PC-3 (cell line): ENCODE results near the gene ZBED4. TPM values are rescaled to one million over a fixed set of nuclear protein-coding genes. Genes with fewer than 3 reads are reported as not detected.
A peak's percentile ranks its signal among the peaks of the same experiment; 100 is the strongest.

Experiments
- ATAC-seq: fragments of 200-7000 bp; cut with Tn5 transposase; 2 replicates; pipeline ENCODE4 v1.9.1; 2020; ENCODE audit warnings: mild to moderate bottlenecking, moderate library complexity
- BruUV-seq: library from RNA; stranded (reverse); fragments of 400-500 nt; replicated peaks from 2 replicates; lab custom pipeline; 2021; lab: Mats Ljungman, UMichigan
- CTCF ChIA-PET: fragments of 300-600 bp; sonication (Branson Sonifier 250); formaldehyde crosslinking; loops from one replicate; lab custom pipeline; 2022; ENCODE audit warnings: antibody characterized with exemption; lab: Charles Lee
- POLR2A ChIA-PET: fragments of 300-600 bp; sonication (Branson Sonifier 250); formaldehyde crosslinking; loops from one replicate; lab custom pipeline; 2022; ENCODE audit warnings: antibody characterized with exemption; ENCODE audit not compliant: unreplicated experiment; lab: Charles Lee
- DNase-seq: peaks from one replicate; pipeline ENCODE4 v3.0.0-alpha.2; 2015
- H2AFZ ChIP-seq: fragments of 300-600 bp; sonication (generic); 2 replicates; pipeline ENCODE4 v1.6.0; 2016; ENCODE audit warnings: antibody characterized with exemption, low read length
- H3F3A ChIP-seq: fragments of 300-600 bp; sonication (generic); one replicate; pipeline ENCODE4 v1.6.0; 2017; ENCODE audit warnings: antibody characterized with exemption, low read length, control low read depth, mild to moderate bottlenecking; ENCODE audit not compliant: unreplicated experiment
- H3K27ac ChIP-seq: fragments of 300-600 bp; sonication (generic); 2 replicates; pipeline ENCODE4 v1.5.1; 2016; ENCODE audit warnings: mild to moderate bottlenecking, low read length
- H3K27me3 ChIP-seq: fragments of 300-600 bp; sonication (generic); 2 replicates; pipeline ENCODE4 v1.6.1; 2016; ENCODE audit warnings: low read length, mixed read lengths
- H3K36me3 ChIP-seq: fragments of 300-600 bp; sonication (generic); 2 replicates; pipeline ENCODE4 v1.6.1; 2016; ENCODE audit warnings: low read depth, mixed run types, low read length, mixed read lengths
- H3K4me1 ChIP-seq: fragments of 300-600 bp; sonication (generic); 2 replicates; pipeline ENCODE4 v1.5.1; 2016; ENCODE audit warnings: low read length; ENCODE audit not compliant: insufficient read depth
- H3K4me2 ChIP-seq: fragments of 300-600 bp; sonication (generic); 2 replicates; pipeline ENCODE4 v1.6.0; 2016; ENCODE audit warnings: low read length
- H3K4me3 ChIP-seq: fragments of 300-600 bp; sonication (generic); 2 replicates; pipeline ENCODE4 v1.5.1; 2016; ENCODE audit warnings: mild to moderate bottlenecking, low read length, mixed read lengths
- H3K79me2 ChIP-seq: fragments of 300-600 bp; sonication (generic); 2 replicates; pipeline ENCODE4 v1.6.1; 2017; ENCODE audit warnings: low read length, mixed read lengths
- H3K9ac ChIP-seq: fragments of 300-600 bp; sonication (generic); 2 replicates; pipeline ENCODE4 v1.6.0; 2016; ENCODE audit warnings: mild to moderate bottlenecking, low read length
- H3K9me2 ChIP-seq: fragments of 300-600 bp; sonication (generic); replicated peaks from 2 replicates; pipeline ENCODE4 v1.6.1; 2016; ENCODE audit warnings: mixed run types, low read length, mixed read lengths
- H3K9me3 ChIP-seq: fragments of 300-600 bp; sonication (generic); 2 replicates; pipeline ENCODE4 v1.6.1; 2016; ENCODE audit warnings: low read length, mixed read lengths
- H4K20me1 ChIP-seq: fragments of 300-600 bp; sonication (generic); 2 replicates; pipeline ENCODE4 v1.6.1; 2016; ENCODE audit warnings: low read length, mixed read lengths
- EZH2 ChIP-seq: fragments of 300-600 bp; sonication (generic); IDR thresholded peaks from one replicate; pipeline ENCODE4 v1.6.1; 2017; ENCODE audit warnings: antibody characterized with exemption, mild to moderate bottlenecking, low read length; ENCODE audit not compliant: unreplicated experiment
- EZH2phosphoT487 ChIP-seq: fragments of 300-600 bp; sonication (generic); IDR thresholded peaks from 2 replicates; pipeline ENCODE4 v1.6.1; 2018; ENCODE audit warnings: mild to moderate bottlenecking, antibody characterized with exemption, low read length, borderline replicate concordance
- intact Hi-C: fragments of 100-400 bp; cut with micrococcal nuclease; formaldehyde crosslinking; loops from 2 replicates; pipeline ENCODE4 v1.9.0; 2023
- total RNA-seq: library from RNA; depleted of rRNA; stranded (reverse); fragments of >200 nt; gene quantifications from 2 replicates; pipeline ENCODE4 v1.2.3, GENCODE V29; 2014
- TF ChIP-seq, protein P1 (sequence below): fragments of 300-600 bp; sonication (generic); conservative IDR thresholded peaks from 2 replicates; pipeline ENCODE4 v1.5.1; 2017; ENCODE audit warnings: antibody characterized with exemption, low read depth, mild to moderate bottlenecking, low read length

ZBED4 gene
- total RNA-seq, 1 experiment from 2014 or later: 11.5 TPM

DNA sequence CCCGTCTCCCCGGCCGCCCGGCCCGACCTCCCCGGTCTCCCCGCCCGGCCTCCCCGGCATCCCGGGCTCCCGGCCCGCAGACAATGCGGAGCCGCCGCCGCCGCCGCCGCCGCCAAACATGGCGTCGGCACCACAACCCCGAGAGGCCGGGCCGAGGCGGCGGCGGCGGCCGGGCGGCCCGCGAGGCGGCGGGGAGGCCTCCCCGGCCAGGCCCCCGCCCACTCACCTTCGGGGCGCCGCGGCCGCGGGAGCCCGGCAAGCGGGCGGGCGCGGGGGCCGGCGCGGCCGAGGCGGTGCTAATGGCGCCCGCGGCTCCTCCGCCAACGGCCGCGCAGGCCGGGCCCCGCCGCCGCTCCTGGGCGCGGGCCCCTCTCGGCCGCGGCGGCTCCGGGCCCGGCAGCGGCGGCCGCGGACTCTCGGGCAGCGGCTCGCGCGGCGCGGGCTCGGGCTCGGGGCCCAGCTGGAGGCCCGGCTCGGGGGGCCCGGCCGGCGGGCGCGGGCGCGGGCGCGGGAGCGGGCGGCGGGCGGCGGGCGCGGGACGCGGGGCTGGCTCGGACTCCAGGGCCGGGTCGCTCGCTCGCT is 26.3 kb upstream of the ZBED4 start:
- no peaks in the 10 kb centered on the region for H3K27me3 ChIP-seq
- H3K9me3 ChIP-seq: no peaks in the 10 kb centered on the region
- BruUV-seq: no TSS peak
- no peaks in the 10 kb centered on the region for H3K9me2 ChIP-seq
- POLR2A ChIA-PET: no interaction called here
- H3K79me2 ChIP-seq: peaks cover 48% of the 10 kb centered on the region
- no peak for DNase-seq
- peak overlapping the region; percentile 91 for H3K9ac ChIP-seq
- peaks cover 17% of the 10 kb centered on the region for H3K4me1 ChIP-seq
- H3K36me3 ChIP-seq: peaks cover 9% of the 10 kb centered on the region; the same call in 1 of the 2 replicates
- no peak for TF ChIP-seq EZH2
- peak overlapping the region; percentile 95 for H3K4me3 ChIP-seq
- H2AFZ ChIP-seq: no peak overlapping the region
- intact Hi-C loops: loop anchor here (2.0 kb wide), 1 partner anchor 25 kb away; the partner anchor contains the start of gene ZBED4
- no peaks in the 10 kb centered on the region for H3F3A ChIP-seq
- peak overlapping the region; percentile 99; the same call in 1 of the 2 replicates for H3K4me2 ChIP-seq
- CTCF ChIA-PET: no interaction called here
- peak; percentile 13 for ATAC-seq
- H4K20me1 ChIP-seq: peaks cover 35% of the 10 kb centered on the region
- H3K27ac ChIP-seq: no peak overlapping the region

DNA sequence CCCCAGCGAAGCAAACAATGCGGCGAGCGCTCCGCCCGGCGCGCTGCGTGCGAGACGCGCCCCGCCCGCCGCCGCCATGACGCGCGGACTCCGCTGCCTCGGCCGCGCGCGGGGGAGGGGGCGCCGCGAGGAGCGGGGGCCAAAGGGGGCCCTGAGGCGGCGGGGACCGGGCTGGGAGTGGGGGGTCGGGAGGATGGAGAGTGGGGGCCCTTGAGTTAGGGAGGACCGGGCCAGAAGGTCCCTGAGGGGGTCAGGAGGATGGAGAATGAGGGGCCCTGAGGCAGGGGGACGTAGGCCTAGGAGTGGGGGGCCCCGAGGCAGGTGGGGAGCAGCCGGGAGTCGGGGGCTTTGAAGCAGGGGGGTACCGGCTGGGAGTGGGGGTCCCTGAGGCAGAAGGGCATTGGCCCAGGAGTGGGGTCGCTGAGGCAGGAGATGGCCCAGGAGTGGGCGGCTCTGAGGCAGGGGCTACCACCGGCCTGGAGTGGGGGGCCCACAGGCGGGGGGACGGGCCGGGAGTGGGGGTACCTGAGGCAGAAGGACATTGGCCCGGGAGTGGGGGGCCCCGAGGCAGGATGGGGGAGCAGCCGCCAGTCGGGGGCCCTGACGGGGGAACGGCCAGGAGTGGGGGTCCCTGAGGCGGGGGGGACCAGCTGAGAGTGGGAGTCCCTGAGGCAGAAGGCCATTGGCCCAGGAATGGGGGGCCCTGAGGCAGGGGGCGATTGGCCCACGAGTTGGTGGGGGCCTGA is 25.6 kb upstream of the ZBED4 start, which contains the start of gene BRD1:
Gene BRD1 (minus strand): TSS at position 21 of the 746 bp plus-strand sequence. CDS start 3,556 bp downstream, outside the sequence.
- peak within 1 kb of the TSS; percentile 95 for H3K4me3 ChIP-seq
- H3K4me1 ChIP-seq: peaks cover 17% of the 10 kb centered on the region
- peaks cover 4% of the 10 kb centered on the region; the same call in 1 of the 2 replicates for H3K36me3 ChIP-seq
- ATAC-seq (peak; percentile 70), DNase-seq (peak; percentile 67)
- H3K9ac ChIP-seq: peak within 1 kb of the TSS; percentile 91
- ChIA-PET CTCF (no interaction called here), POLR2A (no interaction called here)
- peak within 1 kb of the TSS; percentile 64 for H2AFZ ChIP-seq
- intact Hi-C loops: loop anchor here (2.0 kb wide), 1 partner anchor 25 kb away; the partner anchor contains the start of gene ZBED4
- peaks cover 35% of the 10 kb centered on the region for H4K20me1 ChIP-seq
- no peaks in the 10 kb centered on the region for H3K9me3 ChIP-seq
- H3K4me2 ChIP-seq: peak within 1 kb of the TSS; percentile 99
- H3K27ac ChIP-seq: no peak within 1 kb of the TSS
- no peaks in the 10 kb centered on the region for H3K27me3 ChIP-seq
- no peaks in the 10 kb centered on the region for H3F3A ChIP-seq
- H3K9me2 ChIP-seq: no peaks in the 10 kb centered on the region
- no TSS peak for BruUV-seq
- H3K79me2 ChIP-seq: peaks cover 41% of the 10 kb centered on the region
- TF ChIP-seq, protein P1, sequence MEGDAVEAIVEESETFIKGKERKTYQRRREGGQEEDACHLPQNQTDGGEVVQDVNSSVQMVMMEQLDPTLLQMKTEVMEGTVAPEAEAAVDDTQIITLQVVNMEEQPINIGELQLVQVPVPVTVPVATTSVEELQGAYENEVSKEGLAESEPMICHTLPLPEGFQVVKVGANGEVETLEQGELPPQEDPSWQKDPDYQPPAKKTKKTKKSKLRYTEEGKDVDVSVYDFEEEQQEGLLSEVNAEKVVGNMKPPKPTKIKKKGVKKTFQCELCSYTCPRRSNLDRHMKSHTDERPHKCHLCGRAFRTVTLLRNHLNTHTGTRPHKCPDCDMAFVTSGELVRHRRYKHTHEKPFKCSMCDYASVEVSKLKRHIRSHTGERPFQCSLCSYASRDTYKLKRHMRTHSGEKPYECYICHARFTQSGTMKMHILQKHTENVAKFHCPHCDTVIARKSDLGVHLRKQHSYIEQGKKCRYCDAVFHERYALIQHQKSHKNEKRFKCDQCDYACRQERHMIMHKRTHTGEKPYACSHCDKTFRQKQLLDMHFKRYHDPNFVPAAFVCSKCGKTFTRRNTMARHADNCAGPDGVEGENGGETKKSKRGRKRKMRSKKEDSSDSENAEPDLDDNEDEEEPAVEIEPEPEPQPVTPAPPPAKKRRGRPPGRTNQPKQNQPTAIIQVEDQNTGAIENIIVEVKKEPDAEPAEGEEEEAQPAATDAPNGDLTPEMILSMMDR: no peak
- TF ChIP-seq EZH2phosphoT487 (no peak), EZH2 (no peak)

DNA sequence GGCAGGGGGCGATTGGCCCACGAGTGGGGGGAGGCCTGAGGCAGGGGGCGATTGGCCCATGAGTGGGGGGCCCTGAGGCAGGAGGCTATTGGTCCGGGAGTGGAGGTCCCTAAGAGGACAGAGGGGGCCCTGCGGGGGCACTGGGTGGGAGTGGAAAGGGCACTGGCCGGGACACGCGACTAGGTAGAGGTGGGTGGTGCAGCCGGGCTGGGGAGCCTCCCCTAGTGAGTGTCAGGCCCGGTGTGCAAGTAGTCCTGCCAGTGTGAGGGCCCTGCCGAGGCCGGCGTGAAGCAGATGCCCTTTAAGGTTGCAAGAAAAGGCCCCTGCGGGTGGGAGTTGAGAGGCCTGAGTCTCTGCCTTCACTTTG is 25.1 kb upstream of the ZBED4 start:
- H3K9me3 ChIP-seq: no peaks in the 10 kb centered on the region
- H3K79me2 ChIP-seq: peaks cover 36% of the 10 kb centered on the region
- H3K9ac ChIP-seq: no peak overlapping the region
- BruUV-seq: no TSS peak
- H3K4me1 ChIP-seq: peaks cover 22% of the 10 kb centered on the region
- H4K20me1 ChIP-seq: peaks cover 32% of the 10 kb centered on the region
- no peaks in the 10 kb centered on the region for H3F3A ChIP-seq
- no peak for ATAC-seq
- ChIA-PET POLR2A (no interaction called here), CTCF (no interaction called here)
- TF ChIP-seq, protein P1: no peak
- TF ChIP-seq EZH2 (no peak), EZH2phosphoT487 (no peak)
- intact Hi-C loops: no loop called here
- no peak overlapping the region for H2AFZ ChIP-seq
- no peak overlapping the region for H3K4me3 ChIP-seq
- H3K27ac ChIP-seq: no peak overlapping the region
- H3K4me2 ChIP-seq: no peak overlapping the region
- H3K36me3 ChIP-seq: peaks cover 4% of the 10 kb centered on the region; the same call in 1 of the 2 replicates
- no peak for DNase-seq
- H3K27me3 ChIP-seq: no peaks in the 10 kb centered on the region
- H3K9me2 ChIP-seq: no peaks in the 10 kb centered on the region
